HCT116 (cell line): ENCODE results near the gene IRS1. TPM values are rescaled to one million over a fixed set of nuclear protein-coding genes. Genes with fewer than 3 reads are reported as not detected.

ENCODE experiments used
- ATAC-seq: fragments of 200-7000 bp; cut with Tn5 transposase; 2 replicates; pipeline ENCODE4 v1.9.1; 2020; ENCODE audit warnings: mild to moderate bottlenecking, moderate library complexity
- BruUV-seq: library from RNA; stranded (reverse); fragments of 400-500 nt; replicated peaks from 2 replicates; lab custom pipeline; 2021; lab: Mats Ljungman, UMichigan
- CTCF ChIA-PET: fragments of 300-600 bp; sonication (Branson Sonifier 250); formaldehyde crosslinking; loops from one replicate; lab custom pipeline; 2021; ENCODE audit warnings: antibody characterized with exemption; lab: Charles Lee
- POLR2A ChIA-PET: fragments of 300-600, 350-600 bp; sonication (Branson Sonifier 250); formaldehyde crosslinking; loops from one replicate; lab custom pipeline; 2021; ENCODE audit warnings: antibody characterized with exemption; lab: Charles Lee
- RAD21 ChIA-PET, 2 experiments: fragments of 300-600 bp; sonication (Branson Sonifier 250); formaldehyde crosslinking; loops; one replicate each; lab custom pipeline; 2023; ENCODE audit warnings: low total read pairs in 2 of 2; ENCODE audit not compliant: uncharacterized antibody in 2 of 2, unreplicated experiment in 2 of 2, low non-redundant PET in 1 of 2; lab: Charles Lee
- DNase-seq: peaks from one replicate; pipeline ENCODE4 v3.0.0-alpha.2; 2010; ENCODE audit warnings: low read depth, low spot score
- H2AFZ ChIP-seq: fragments of 200-600 bp; shearing (Covaris generic), sonication (generic); 2 replicates; pipeline ENCODE4 v1.6.1; 2017; ENCODE audit warnings: low read depth, mixed run types, mixed read lengths, antibody characterized with exemption, low read length; ENCODE audit not compliant: poor library complexity, severe bottlenecking
- H3K27ac ChIP-seq: 2 replicates; pipeline ENCODE4 v1.5.1; 2012; ENCODE audit warnings: low read depth, low read length
- H3K27me3 ChIP-seq: fragments of 200-600 bp; sonication (generic); 2 replicates; pipeline ENCODE4 v1.6.1; 2016; ENCODE audit warnings: mixed run types, low read length, mixed read lengths; ENCODE audit not compliant: insufficient read depth
- H3K36me3 ChIP-seq, 2 experiments: fragments of 200-500 bp in 1 of 2; fragments of 200-600 bp in 1 of 2; sonication (Bioruptor generic) in 1 of 2; sonication (generic) in 1 of 2; 2 replicates each; pipeline versions ENCODE4 v1.5.1 to v1.6.1; 2014 to 2016; ENCODE audit warnings: low read length in 2 of 2, inconsistent platforms in 1 of 2, mixed read lengths in 1 of 2, mixed run types in 1 of 2; ENCODE audit not compliant: insufficient read depth in 2 of 2, control insufficient read depth in 1 of 2
- H3K4me1 ChIP-seq, 2 experiments: fragments of 200-600 bp in 1 of 2; sonication (generic) in 1 of 2; 2 replicates each; pipeline versions ENCODE4 v1.5.1 to v1.6.1; 2012 to 2017; ENCODE audit warnings: low read length in 2 of 2, inconsistent platforms in 1 of 2, mild to moderate bottlenecking in 1 of 2, mixed read lengths in 1 of 2, mixed run types in 1 of 2, moderate library complexity in 1 of 2; ENCODE audit not compliant: insufficient read depth in 2 of 2, control insufficient read depth in 1 of 2
- H3K4me2 ChIP-seq: fragments of 200-600 bp; sonication (generic); 2 replicates; pipeline ENCODE4 v1.6.1; 2017; ENCODE audit warnings: mixed run types, low read length, mixed read lengths
- H3K4me3 ChIP-seq, 2 experiments: fragments of 200-600 bp in 1 of 2; sonication (generic) in 1 of 2; replicated peaks in 1 of 2; 2 replicates each; pipeline ENCODE4 v1.5.1; 2011 to 2016; ENCODE audit warnings: low read length in 2 of 2, control low read depth in 1 of 2, low read depth in 1 of 2, mild to moderate bottlenecking in 1 of 2, mixed read lengths in 1 of 2, mixed run types in 1 of 2
- H3K79me2 ChIP-seq: fragments of 200-600 bp; sonication (generic); 2 replicates; pipeline ENCODE4 v1.6.1; 2017; ENCODE audit warnings: mild to moderate bottlenecking, mixed run types, low read length, moderate library complexity, mixed read lengths; ENCODE audit not compliant: insufficient read depth
- H3K9ac ChIP-seq: fragments of 200-600 bp; sonication (generic); 2 replicates; pipeline ENCODE4 v1.6.1; 2016; ENCODE audit warnings: low read length, mixed read lengths
- H3K9me2 ChIP-seq: fragments of 200-600 bp; sonication (generic), shearing (Covaris generic); 2 replicates; pipeline ENCODE4 v1.6.1; 2017; ENCODE audit warnings: mixed run types, mild to moderate bottlenecking, moderate library complexity; ENCODE audit not compliant: insufficient read depth
- H3K9me3 ChIP-seq, 2 experiments: fragments of 200-500 bp in 1 of 2; fragments of 200-600 bp in 1 of 2; sonication (Bioruptor generic) in 1 of 2; sonication (generic) in 1 of 2; 2 replicates each; pipeline ENCODE4 v1.6.1; 2014 to 2017; ENCODE audit warnings: low read length in 2 of 2, mixed read lengths in 2 of 2, inconsistent platforms in 1 of 2, low read depth in 1 of 2, mild to moderate bottlenecking in 1 of 2, mixed run types in 1 of 2, moderate library complexity in 1 of 2; ENCODE audit not compliant: control insufficient read depth in 1 of 2, insufficient read depth in 1 of 2
- H4K20me1 ChIP-seq: fragments of 200-600 bp; sonication (generic), shearing (Covaris generic); 2 replicates; pipeline ENCODE4 v1.6.1; 2017; ENCODE audit warnings: mixed run types, mild to moderate bottlenecking, moderate library complexity; ENCODE audit not compliant: insufficient read depth
- ATF3 ChIP-seq: IDR thresholded peaks from 2 replicates; pipeline ENCODE4 v1.6.1; 2012
- CBX3 ChIP-seq: IDR thresholded peaks from 2 replicates; pipeline ENCODE4 v1.6.1; 2012; ENCODE audit warnings: low read depth
- EGR1 ChIP-seq: IDR thresholded peaks from 2 replicates; pipeline ENCODE4 v1.6.1; 2012; ENCODE audit warnings: low read depth
- FOSL1 ChIP-seq: IDR thresholded peaks from 2 replicates; pipeline ENCODE4 v1.6.1; 2012; ENCODE audit warnings: low read depth
- POLR2A ChIP-seq: IDR thresholded peaks from 2 replicates; pipeline ENCODE4 v1.7.0; 2011; ENCODE audit warnings: borderline replicate concordance; ENCODE audit not compliant: insufficient read depth, insufficient read length; ENCODE audit errors: extremely low read depth
- POLR2AphosphoS5 ChIP-seq: IDR thresholded peaks from 2 replicates; pipeline ENCODE4 v1.6.1; 2011; ENCODE audit warnings: mild to moderate bottlenecking, low read depth, low read length, moderate library complexity
- RAD21 ChIP-seq: IDR thresholded peaks from 2 replicates; pipeline ENCODE4 v1.6.1; 2012; ENCODE audit warnings: low read depth, mild to moderate bottlenecking
- REST ChIP-seq: IDR thresholded peaks from 2 replicates; pipeline ENCODE4 v1.6.1; 2012; ENCODE audit warnings: low read depth
- SP1 ChIP-seq: IDR thresholded peaks from 2 replicates; pipeline ENCODE4 v1.6.1; 2012; ENCODE audit warnings: low read depth
- SRF ChIP-seq: IDR thresholded peaks from 2 replicates; pipeline ENCODE4 v1.6.1; 2012; ENCODE audit warnings: low read depth
- ZBTB33 ChIP-seq: IDR thresholded peaks from 2 replicates; pipeline ENCODE4 v1.6.1; 2011; ENCODE audit warnings: mild to moderate bottlenecking, low read length, moderate library complexity; ENCODE audit not compliant: insufficient replicate concordance; ENCODE audit errors: extremely low read depth
- ZFX ChIP-seq: fragments of 450-650 bp; IDR thresholded peaks from 2 replicates; pipeline ENCODE4 v1.6.1; 2017
- intact Hi-C: fragments of 100-400 bp; cut with micrococcal nuclease; formaldehyde crosslinking; loops from 2 replicates; pipeline ENCODE4 v1.10.0; 2022
- total RNA-seq: library from RNA; stranded (reverse); gene quantifications from one replicate; pipeline ENCODE4 v1.2.1, GENCODE V29; 2021; ENCODE audit not compliant: unreplicated experiment

Gene IRS1
- total RNA-seq, 1 experiment from 2014 or later = 88.8 TPM

- no peak for TF ChIP-seq REST
- TF ChIP-seq SRF = no peak
- TF ChIP-seq POLR2AphosphoS5 = no peak
- no peak for TF ChIP-seq ZBTB33
- TF ChIP-seq ZFX = no peak
- TF ChIP-seq RAD21 = no peak
- no peak for TF ChIP-seq SP1
- TF ChIP-seq EGR1 = no peak
- no peak for TF ChIP-seq POLR2A
Observed at GRCh38 chr2:226791487-226792081, 8.0 kb downstream of the IRS1 start (continued).

GRCh38 chr2:226791056-226791486 lies 8.5 kb downstream of the IRS1 start:
- POLR2A ChIA-PET = no interaction called here
- peaks cover 98% of the 10 kb centered on the region for H3K79me2 ChIP-seq
- TF ChIP-seq CBX3 (no peak), ATF3 (no peak), RAD21 (no peak), FOSL1 (no peak)
- TF ChIP-seq, all 23 proteins: peak for 0
- H3K27ac ChIP-seq = peak overlapping the region; percentile 4
- H2AFZ ChIP-seq = no peak overlapping the region
- no TSS peak for BruUV-seq
- no peaks in the 10 kb centered on the region for H3K9me3 ChIP-seq
- H3K4me2 ChIP-seq = no peak overlapping the region
- intact Hi-C loops = no loop called here
- peaks cover 16 to 64% of the 10 kb centered on the region in 2 experiments for H3K36me3 ChIP-seq
- H3K27me3 ChIP-seq = no peaks in the 10 kb centered on the region
- H3K9me2 ChIP-seq = no peaks in the 10 kb centered on the region
- no peak overlapping the region for H3K4me3 ChIP-seq
- H4K20me1 ChIP-seq = no peaks in the 10 kb centered on the region
- peaks cover 8 to 23% of the 10 kb centered on the region in 2 experiments; a peak in 3 of 4 replicates for H3K4me1 ChIP-seq
- ATAC-seq (no peak), DNase-seq (no peak)
- no peak overlapping the region for H3K9ac ChIP-seq
- ChIA-PET CTCF (no interaction called here), RAD21 (no interaction called here)
